Naive B cell (primary cell): Measurements from ENCODE around the gene ICE2. TPM values are rescaled to one million over a fixed set of nuclear protein-coding genes. Genes with fewer than 3 reads are reported as not detected.
"Not testable (repeated sequence)": the region's sequence is repeated elsewhere in the genome, so short reads cannot be mapped to it uniquely, and the experiment has no call there.

Experiments
- ATAC-seq, 2 donors: fragments of 150-1000 bp; cut with Tn5 transposase; 2 replicates each; pipeline ENCODE4 v1.10.0; 2021; ENCODE audit warnings: low read depth in 2 of 2, mild to moderate bottlenecking in 2 of 2, moderate library complexity in 2 of 2
- DNase-seq: peaks from one replicate; pipeline ENCODE4 v3.0.0; 2022
- H3K27ac Mint-ChIP-seq, 6 donors: one replicate each; pipeline ENCODE4 v1.8.0; 2020 to 2022; ENCODE audit warnings: mild to moderate bottlenecking in 6 of 6, mixed read lengths in 6 of 6, moderate library complexity in 5 of 6, inconsistent platforms in 2 of 6
- H3K27me3 Mint-ChIP-seq, 3 donors: one replicate each; pipeline ENCODE4 v1.8.0; 2021 to 2022; ENCODE audit warnings: mixed read lengths in 3 of 3, mild to moderate bottlenecking in 1 of 3
- H3K36me3 Mint-ChIP-seq, 2 donors: one replicate each; pipeline ENCODE4 v1.8.0; 2020 to 2022; ENCODE audit warnings: mixed read lengths in 2 of 2, inconsistent platforms in 1 of 2, mild to moderate bottlenecking in 1 of 2
- H3K4me1 Mint-ChIP-seq, 3 donors: one replicate each; pipeline ENCODE4 v1.8.0; 2020 to 2022; ENCODE audit warnings: mixed read lengths in 3 of 3, inconsistent platforms in 1 of 3, mild to moderate bottlenecking in 1 of 3, moderate library complexity in 1 of 3
- H3K4me3 Mint-ChIP-seq, 8 donors: one replicate each; pipeline ENCODE4 v1.8.0; 2020 to 2022; ENCODE audit warnings: mild to moderate bottlenecking in 8 of 8, mixed read lengths in 8 of 8, moderate library complexity in 8 of 8, inconsistent platforms in 2 of 8
- H3K9me3 Mint-ChIP-seq, 7 donors: one replicate each; pipeline ENCODE4 v1.8.0; 2020 to 2022; ENCODE audit warnings: mixed read lengths in 7 of 7, mild to moderate bottlenecking in 5 of 7, inconsistent platforms in 2 of 7, moderate library complexity in 1 of 7
- polyA plus RNA-seq, 6 donors: library from polyadenylated mRNA; unstranded; fragments of 300-500 nt; fragmentation: Illumina TruSeq; gene quantifications; one replicate each; pipeline ENCODE4 v1.2.3, GENCODE V29; 2021; ENCODE audit warnings: low read depth in 6 of 6

Gene ICE2
- polyA plus RNA-seq, 6 donors from 2014 or later, result 25.0 to 56.8 (median 50.0) TPM

DNA sequence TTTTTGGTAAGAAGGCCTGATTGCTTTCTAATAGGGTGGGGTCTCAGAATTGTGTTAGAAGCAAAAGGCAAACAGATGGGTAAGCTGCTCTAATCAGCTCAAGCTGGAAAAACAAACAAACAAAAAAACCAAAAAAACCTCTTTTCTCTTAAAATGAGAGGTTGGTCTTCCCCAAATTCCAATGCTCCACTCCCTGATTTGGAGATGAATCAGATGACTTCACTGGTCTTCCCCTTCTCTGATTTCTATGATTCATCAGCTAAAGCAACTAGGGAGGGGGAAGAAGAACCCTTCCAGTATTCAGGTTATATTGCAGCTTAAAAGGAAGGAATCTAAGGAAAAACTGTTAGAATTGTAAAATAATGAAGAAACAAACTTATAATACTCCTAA, 71.5 kb downstream of the ICE2 start:
- DNase-seq, result no peak
- Mint-ChIP-seq H3K36me3 (no peaks in the 10 kb centered on the region), H3K27ac (no peak overlapping the region), H3K4me3 (no peak overlapping the region), H3K27me3 (no peaks in the 10 kb centered on the region), H3K9me3 (peaks cover 0 to 2% (median 0%) of the 10 kb centered on the region in 7 donors), H3K4me1 (peaks cover 9 to 21% (median 15%) of the 10 kb centered on the region in 3 donors)
- ATAC-seq, result no peak

DNA sequence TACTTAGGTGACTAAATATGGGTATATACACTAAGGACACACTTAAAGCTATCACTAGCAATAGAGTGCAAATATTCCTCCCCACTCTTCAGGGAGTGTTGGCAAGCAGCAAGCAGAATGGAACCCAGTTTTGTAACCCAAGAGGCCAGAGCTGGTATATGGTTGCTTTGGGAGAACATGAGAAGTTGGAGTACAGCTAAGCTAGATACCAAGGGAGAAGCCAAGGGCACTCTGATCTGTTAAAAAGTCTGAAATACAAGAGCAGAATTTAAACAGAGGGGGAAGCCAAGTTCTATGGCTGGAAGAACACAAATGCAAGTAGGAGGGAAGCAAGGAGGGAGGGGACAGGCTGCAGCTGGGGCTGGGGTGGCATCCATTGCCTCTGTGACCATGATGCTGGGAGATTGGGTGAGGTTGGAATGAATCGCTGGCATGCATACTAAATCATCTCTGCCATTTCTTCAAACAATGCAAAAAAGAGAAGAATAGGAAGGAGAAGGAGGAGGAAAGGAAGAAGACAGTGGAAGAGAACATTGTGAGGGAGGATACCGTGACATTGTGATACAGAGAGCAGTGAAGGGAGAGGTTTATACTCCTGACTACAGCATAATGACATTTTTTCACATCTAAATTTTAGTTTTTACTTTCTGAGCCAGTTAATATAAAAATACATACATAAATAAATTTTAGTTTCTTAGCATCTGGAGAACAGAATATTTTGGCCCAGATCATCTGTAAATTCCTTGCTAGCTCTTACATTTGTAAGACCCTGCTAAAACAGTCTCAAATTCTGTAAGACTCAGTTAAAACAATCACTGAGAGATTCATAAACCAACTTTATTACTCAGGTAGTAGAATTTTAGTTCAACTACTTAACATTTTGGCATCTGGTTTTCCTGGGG, 72.2 kb downstream of the ICE2 start:
- Mint-ChIP-seq H3K9me3 (peaks cover 0 to 2% (median 0%) of the 10 kb centered on the region in 7 donors), H3K27ac (peak overlapping the region in 1 of 6 donors; percentile 62), H3K27me3 (no peaks in the 10 kb centered on the region), H3K4me1 (peaks cover 9 to 21% (median 15%) of the 10 kb centered on the region in 3 donors), H3K4me3 (peak overlapping the region in 1 of 8 donors; percentile 64), H3K36me3 (no peaks in the 10 kb centered on the region)
- DNase-seq, result no peak
- no peak for ATAC-seq

DNA sequence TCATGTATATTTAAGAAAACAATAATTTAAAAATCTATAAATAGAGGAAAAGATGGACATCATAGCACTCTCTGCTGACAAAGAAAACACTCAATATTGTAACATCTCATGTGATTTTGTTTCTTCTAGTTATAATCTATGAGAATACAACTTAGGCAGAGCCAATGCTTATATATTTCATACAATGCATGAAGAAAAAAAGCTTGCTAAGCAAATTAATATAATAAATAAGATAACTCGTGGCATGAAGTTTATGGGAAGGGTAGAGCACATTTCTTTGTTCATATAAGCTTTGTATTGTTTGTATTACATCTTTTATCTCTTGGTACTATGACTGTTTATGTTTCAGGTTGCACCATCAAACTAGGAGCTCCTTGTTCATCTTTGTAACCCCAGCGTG, 73.5 kb downstream of the ICE2 start:
- H3K4me3 Mint-ChIP-seq, result no peak overlapping the region
- H3K27me3 Mint-ChIP-seq, result no peaks in the 10 kb centered on the region
- no peak for DNase-seq
- ATAC-seq, result no peak
- H3K9me3 Mint-ChIP-seq, result peaks cover 0 to 2% (median 0%) of the 10 kb centered on the region in 7 donors
- H3K36me3 Mint-ChIP-seq, result no peaks in the 10 kb centered on the region
- peaks cover 9 to 21% (median 15%) of the 10 kb centered on the region in 3 donors for H3K4me1 Mint-ChIP-seq
- no peak overlapping the region for H3K27ac Mint-ChIP-seq

DNA sequence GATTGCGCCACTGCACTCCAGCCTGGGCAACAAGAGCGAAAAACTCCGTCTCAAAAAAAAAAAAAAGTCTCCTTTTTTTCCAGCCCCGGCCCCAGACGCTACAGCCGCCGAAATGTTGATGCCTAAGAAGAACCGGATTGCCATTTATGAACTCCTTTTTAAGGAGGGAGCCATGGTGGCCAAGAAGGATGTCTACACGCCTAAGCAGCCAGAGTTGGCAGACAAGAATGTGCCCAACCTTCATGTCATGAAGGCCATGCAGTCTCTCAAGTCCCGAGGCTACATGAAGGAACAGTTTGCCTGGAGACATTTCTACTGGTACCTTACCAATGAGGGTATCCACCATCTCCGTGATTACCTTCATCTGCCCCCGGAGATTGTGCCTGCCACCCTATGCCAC, 74.6 kb downstream of the ICE2 start:
- peaks cover 11 to 19% (median 18%) of the 10 kb centered on the region in 3 donors for H3K4me1 Mint-ChIP-seq
- peak overlapping the region in 1 of 8 donors; percentile 35 for H3K4me3 Mint-ChIP-seq
- H3K9me3 Mint-ChIP-seq, ATAC-seq, H3K36me3 Mint-ChIP-seq, H3K27me3 Mint-ChIP-seq, DNase-seq, H3K27ac Mint-ChIP-seq: not testable (repeated sequence)

DNA sequence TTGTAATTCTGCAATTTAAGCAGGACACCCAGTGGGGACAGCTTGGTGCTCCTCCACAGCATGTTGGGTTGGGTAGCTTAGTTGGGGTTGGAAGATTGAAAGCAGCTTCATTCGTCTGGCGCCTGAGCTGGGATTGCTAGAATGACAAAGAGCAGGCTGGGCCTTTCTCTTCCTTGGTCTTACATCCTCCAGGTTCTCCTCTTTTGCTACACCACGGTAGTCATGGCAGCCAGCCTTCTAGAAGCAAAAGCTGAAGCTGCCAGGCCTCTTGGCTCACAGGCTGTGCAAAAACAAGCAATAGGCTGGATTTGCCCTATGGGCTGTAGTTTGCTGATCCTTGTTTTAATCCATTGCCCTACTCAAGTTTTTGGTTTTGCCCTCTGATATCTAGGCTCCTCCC, 78.0 kb downstream of the ICE2 start:
- peak overlapping the region in 2 of 8 donors; percentile 58 to 67 for H3K4me3 Mint-ChIP-seq

DNA sequence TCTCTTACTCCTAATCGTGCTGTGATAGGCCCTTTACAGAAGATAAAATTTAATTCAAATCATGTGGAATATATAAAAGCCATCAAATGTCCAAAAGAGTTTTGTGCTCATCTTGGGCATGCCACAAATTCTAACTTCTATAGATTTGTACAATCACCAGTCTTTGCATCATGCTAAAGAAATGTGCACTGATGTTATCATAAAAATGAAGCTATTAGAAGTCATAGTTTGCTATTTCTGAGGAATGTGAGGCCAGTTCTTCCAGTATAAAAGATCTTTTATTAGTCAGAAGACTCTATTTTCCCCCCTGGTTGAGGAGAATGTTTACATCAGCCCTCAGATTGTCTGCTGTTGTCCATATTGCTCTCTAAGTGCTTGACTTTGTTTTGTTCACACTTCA, 79.0 kb downstream of the ICE2 start:
- ATAC-seq (no peak), DNase-seq (no peak)
- Mint-ChIP-seq H3K36me3 (no peaks in the 10 kb centered on the region), H3K27me3 (no peaks in the 10 kb centered on the region), H3K4me3 (peak overlapping the region in 4 of 8 donors; percentile 87 to 96 (median 92)), H3K4me1 (peaks cover 23 to 24% (median 23%) of the 10 kb centered on the region in 3 donors), H3K9me3 (no peaks in the 10 kb centered on the region), H3K27ac (no peak overlapping the region)

More for the DNA sequence above, 78.0 kb downstream of the ICE2 start:
- peak overlapping the region in 2 of 6 donors; percentile 33 to 87 for H3K27ac Mint-ChIP-seq
- DNase-seq, result no peak
- H3K36me3 Mint-ChIP-seq, result no peaks in the 10 kb centered on the region
- H3K4me1 Mint-ChIP-seq, result peaks cover 22 to 24% (median 23%) of the 10 kb centered on the region in 3 donors
- no peak for ATAC-seq
- H3K27me3 Mint-ChIP-seq, result no peaks in the 10 kb centered on the region
- H3K9me3 Mint-ChIP-seq, result no peaks in the 10 kb centered on the region

DNA sequence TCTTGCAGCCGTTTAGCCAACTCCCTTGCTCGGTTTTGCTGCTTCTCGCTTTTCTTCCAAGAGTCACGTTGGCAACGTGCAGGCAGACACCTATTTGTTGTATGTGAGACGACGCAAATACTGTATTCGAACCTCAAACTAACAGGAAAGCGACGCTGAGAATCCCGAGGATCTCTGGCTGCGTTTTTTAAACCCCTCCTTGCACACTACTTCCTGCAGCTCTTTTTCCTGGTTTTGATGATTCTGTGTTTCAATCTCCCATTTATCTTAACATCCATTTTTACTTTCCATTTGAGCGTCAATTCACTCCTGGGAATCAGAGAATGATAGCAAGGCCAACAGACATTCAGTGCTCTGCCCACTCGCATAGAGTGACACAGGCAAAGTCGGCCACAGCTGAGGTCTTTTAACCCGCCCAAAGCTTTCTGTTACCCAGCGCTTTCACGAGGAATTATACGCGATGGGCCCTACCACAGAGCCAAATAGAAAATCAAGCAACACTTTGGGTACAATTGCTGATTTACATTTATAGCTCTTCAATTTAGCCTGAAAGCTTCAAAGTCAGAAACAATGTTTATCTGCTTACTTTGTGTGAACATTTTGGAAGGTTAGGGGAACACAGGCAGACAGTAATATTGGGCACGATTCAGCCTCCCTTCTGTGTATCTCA, 79.6 kb downstream of the ICE2 start:
- Mint-ChIP-seq H3K27ac (peak overlapping the region in 5 of 6 donors; percentile 6 to 97 (median 86)), H3K4me3 (peak overlapping the region; percentile 87 to 96 (median 91)), H3K9me3 (no peaks in the 10 kb centered on the region), H3K36me3 (no peaks in the 10 kb centered on the region), H3K27me3 (no peaks in the 10 kb centered on the region), H3K4me1 (peaks cover 23 to 24% (median 23%) of the 10 kb centered on the region in 3 donors)
- DNase-seq, result no peak
- no peak for ATAC-seq

DNA sequence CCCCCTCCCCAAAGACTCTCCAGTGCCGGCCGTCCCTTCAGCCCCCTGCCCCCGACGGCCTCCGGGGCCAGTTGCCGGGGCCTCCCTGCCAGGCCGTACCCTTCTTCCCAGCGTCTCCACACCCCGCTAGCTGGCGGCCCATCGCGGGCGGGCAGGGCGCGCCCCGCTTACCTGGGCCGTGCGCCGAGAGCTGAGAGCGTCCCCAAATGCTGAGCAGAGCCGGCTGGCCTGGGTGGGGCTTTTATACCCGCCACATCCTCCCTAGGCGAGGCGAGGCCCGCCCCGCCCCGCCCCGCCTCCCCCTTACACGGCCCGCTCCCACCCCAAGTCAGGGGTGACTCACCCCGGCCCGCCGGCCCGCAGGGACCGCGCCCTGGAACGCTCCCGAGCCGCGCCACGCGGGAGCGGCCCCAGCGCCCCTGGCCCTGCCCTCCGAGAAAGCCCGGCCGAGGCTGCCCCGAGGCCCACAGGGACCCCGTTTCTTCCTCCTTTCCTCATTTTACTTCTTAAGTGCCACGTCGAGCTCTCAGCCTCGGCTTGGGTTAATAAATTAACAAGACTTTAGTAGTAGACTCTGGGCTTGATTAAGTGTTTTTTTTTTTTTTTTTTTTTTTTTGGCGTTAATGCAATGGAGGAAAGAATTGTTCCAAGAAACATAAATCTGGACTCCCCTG, 81.0 kb downstream of the ICE2 start, which contains the start of gene ANXA2:
TSS of gene ANXA2 (minus strand) at position 215 of the 674 bp plus-strand sequence. CDS start 11,911 bp downstream, outside the sequence.
- H3K4me3 Mint-ChIP-seq, result peak within 1 kb of the TSS; percentile 87 to 96 (median 92)
- DNase-seq (peak; percentile 60), ATAC-seq (peak; percentile 79 to 80)
- no peaks in the 10 kb centered on the region for H3K27me3 Mint-ChIP-seq
- H3K36me3 Mint-ChIP-seq, result peaks cover 0 to 12% of the 10 kb centered on the region in 2 donors
- no peaks in the 10 kb centered on the region for H3K9me3 Mint-ChIP-seq
- peak within 1 kb of the TSS; percentile 62 to 97 (median 92) for H3K27ac Mint-ChIP-seq
- peaks cover 23 to 30% (median 29%) of the 10 kb centered on the region in 3 donors for H3K4me1 Mint-ChIP-seq

DNA sequence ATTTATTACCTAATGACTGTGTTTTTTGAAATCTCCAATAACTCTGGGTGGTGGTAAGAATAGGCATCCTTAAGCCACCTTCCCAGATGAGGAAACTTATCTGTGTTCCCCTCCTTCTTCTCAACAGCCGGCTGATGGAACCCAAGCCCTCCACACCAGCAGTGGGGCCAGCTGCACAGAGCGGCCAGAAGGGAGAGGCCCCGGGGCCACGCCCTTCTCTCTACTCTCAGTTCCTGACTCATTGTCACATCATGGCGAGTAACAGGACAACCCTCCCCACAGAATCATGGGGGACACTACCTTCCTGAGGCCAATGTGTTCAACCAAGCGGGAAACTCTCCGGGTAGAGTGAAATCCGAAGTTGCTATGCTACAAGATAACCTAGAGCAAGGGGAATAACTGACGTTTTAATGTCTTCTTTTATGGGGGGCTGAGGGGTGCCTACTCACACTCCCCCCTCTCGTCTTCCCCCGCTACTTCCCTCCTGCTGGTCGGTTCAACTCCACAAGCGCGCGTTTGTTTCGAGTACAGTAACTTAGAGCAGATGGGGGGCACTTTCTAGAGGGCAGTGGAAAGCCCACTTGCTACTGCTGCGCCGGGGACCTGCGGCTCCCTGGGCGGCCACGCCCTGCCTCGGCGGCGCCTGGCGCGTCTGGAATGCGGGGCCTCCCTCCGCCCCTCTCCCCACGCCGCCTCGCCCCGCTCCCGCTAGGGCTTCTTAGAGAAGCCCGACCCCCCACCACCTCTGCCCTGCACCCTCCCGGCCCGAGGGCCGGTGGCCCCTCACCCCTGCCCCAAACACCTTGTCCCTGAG, 81.8 kb downstream of the ICE2 start:
- DNase-seq (peak; percentile 29), ATAC-seq (peak; percentile 32 to 33)
- Mint-ChIP-seq H3K27ac (peak overlapping the region in 4 of 6 donors; percentile 60 to 79 (median 68)), H3K36me3 (peaks cover 0 to 13% of the 10 kb centered on the region in 2 donors), H3K27me3 (no peaks in the 10 kb centered on the region), H3K9me3 (no peaks in the 10 kb centered on the region), H3K4me1 (peaks cover 23 to 30% (median 29%) of the 10 kb centered on the region in 3 donors), H3K4me3 (peak overlapping the region; percentile 85 to 92 (median 90))

DNA sequence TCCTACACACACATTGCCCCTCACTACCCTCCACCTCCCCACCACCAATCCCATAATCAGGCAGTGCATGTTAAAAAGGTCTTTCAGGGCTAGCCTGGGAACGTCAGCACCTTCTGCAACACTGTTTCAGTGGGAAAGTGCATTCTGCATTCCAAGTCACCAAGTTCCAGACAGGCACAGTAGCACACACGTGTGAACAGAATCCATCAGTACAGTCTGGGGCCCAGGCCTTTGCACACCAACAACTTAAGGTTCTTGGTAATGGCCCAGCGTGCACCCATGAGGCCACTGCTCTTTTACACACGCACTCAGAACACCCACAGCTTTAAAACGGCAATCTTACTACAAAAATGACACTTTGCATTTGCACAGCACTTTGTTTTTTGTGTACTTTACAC, 82.4 kb downstream of the ICE2 start:
- no peaks in the 10 kb centered on the region for H3K9me3 Mint-ChIP-seq
- ATAC-seq (no peak), DNase-seq (no peak)
- H3K4me3 Mint-ChIP-seq, result peak overlapping the region; percentile 85 to 92 (median 90)
- H3K27ac Mint-ChIP-seq, result peak overlapping the region in 1 of 6 donors; percentile 79
- H3K36me3 Mint-ChIP-seq, result peaks cover 0 to 13% of the 10 kb centered on the region in 2 donors
- H3K27me3 Mint-ChIP-seq, result no peaks in the 10 kb centered on the region
- peaks cover 23 to 30% (median 29%) of the 10 kb centered on the region in 3 donors for H3K4me1 Mint-ChIP-seq

DNA sequence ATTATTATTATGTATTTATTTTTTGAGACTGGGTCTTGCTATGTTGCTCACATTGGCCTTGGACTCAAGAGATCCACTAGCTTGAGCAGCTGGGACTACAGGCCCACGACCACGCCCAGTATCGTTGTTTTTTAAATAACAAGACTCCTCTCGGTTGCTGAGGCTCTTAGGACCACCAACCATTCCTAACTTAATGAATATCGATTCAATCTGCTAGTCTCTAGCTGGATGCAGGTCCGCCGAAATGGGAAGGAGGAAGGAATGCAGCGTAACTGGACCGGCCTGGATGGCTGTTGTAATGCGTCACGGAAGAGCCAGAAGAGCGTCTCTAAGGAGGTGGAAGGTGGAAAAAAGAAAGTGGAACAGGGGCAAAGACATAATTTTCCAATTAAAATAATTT, 82.8 kb downstream of the ICE2 start:
- Mint-ChIP-seq H3K27ac (peak overlapping the region in 1 of 6 donors; percentile 47), H3K27me3 (no peaks in the 10 kb centered on the region), H3K4me3 (peak overlapping the region in 6 of 8 donors; percentile 63 to 92 (median 90)), H3K36me3 (peaks cover 0 to 13% of the 10 kb centered on the region in 2 donors), H3K9me3 (no peaks in the 10 kb centered on the region), H3K4me1 (peaks cover 24 to 30% (median 29%) of the 10 kb centered on the region in 3 donors)
- ATAC-seq (no peak), DNase-seq (no peak)

DNA sequence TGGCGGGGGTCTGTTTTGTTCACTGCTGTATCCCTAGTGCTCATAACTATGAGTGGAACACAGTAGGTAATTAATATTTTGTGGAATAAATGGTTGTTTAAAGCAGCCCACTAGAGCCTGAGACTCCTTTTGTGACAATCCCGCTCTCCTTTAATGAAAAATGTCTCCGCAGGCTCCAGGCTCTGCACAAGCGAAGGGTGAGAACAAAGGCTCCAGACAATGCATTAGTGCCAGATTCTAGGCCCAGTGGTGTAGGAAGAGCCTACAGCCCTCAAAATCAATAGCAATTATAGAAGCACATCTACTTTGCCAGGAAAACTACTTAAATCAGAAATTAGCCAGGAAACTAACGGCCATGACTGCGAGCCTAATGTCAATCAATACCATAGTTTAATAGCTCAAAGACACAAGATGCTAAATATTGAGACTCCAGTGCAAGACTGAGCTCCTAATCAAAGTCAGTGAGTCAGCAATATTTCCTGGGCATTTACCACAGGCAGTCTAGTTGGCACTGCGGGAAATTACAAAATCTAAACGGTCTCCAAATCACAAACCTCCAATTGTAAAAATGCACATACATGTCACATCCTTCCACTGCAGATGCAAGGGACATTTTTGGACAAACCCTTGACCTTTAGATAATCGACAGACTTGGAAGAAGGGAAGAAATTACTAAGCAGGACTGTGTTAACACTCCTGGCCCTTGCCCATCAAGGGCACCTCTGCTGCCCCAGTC, 83.5 kb downstream of the ICE2 start:
- Mint-ChIP-seq H3K9me3 (no peaks in the 10 kb centered on the region), H3K4me3 (peak overlapping the region in 2 of 8 donors; percentile 92), H3K27me3 (no peaks in the 10 kb centered on the region), H3K4me1 (peaks cover 27 to 30% (median 29%) of the 10 kb centered on the region in 3 donors), H3K27ac (peak overlapping the region in 1 of 6 donors; percentile 1), H3K36me3 (peaks cover 0 to 13% of the 10 kb centered on the region in 2 donors)
- no peak for DNase-seq
- ATAC-seq, result no peak
